DND-41 (cell line): ENCODE measurements around the gene KRTAP10-8.
"Not testable (repeated sequence)": the region's sequence is repeated elsewhere in the genome, so short reads cannot be mapped to it uniquely, and the experiment has no call there.

Source experiments
- ATAC-seq: fragments of 200-7000 bp; cut with Tn5 transposase; 3 replicates; pipeline ENCODE4 v1.9.1; 2021; ENCODE audit warnings: low read depth; ENCODE audit not compliant: insufficient read depth
- DNase-seq: peaks from one replicate; pipeline ENCODE4 v3.0.0-alpha.2; 2020
- H2AFZ ChIP-seq: 2 replicates; pipeline ENCODE4 v1.6.0; 2012; ENCODE audit warnings: low read depth, low read length
- H3K27ac ChIP-seq: 2 replicates; pipeline ENCODE4 v1.5.1; 2012; ENCODE audit warnings: low read length, inconsistent platforms
- H3K27me3 ChIP-seq: fragments of 200-600 bp; sonication (generic); 2 replicates; pipeline ENCODE4 v1.6.0; 2012; ENCODE audit warnings: low read length, mild to moderate bottlenecking, inconsistent platforms; ENCODE audit not compliant: insufficient read depth, poor library complexity
- H3K36me3 ChIP-seq: 2 replicates; pipeline ENCODE4 v1.5.1; 2012; ENCODE audit warnings: low read length, inconsistent platforms; ENCODE audit not compliant: insufficient read depth
- H3K4me1 ChIP-seq: 2 replicates; pipeline ENCODE4 v1.5.1; 2012; ENCODE audit warnings: mild to moderate bottlenecking, low read length; ENCODE audit not compliant: insufficient read depth
- H3K4me2 ChIP-seq: 2 replicates; pipeline ENCODE4 v1.6.0; 2012; ENCODE audit warnings: mild to moderate bottlenecking, moderate library complexity, low read length, inconsistent platforms; ENCODE audit not compliant: insufficient read depth
- H3K4me3 ChIP-seq, 2 experiments: fragments of 200-600 bp in 1 of 2; shearing (Covaris generic) in 1 of 2; 2 replicates each; pipeline ENCODE4 v1.5.1; 2012 to 2016; ENCODE audit warnings: inconsistent platforms in 2 of 2, low read length in 2 of 2, mild to moderate bottlenecking in 2 of 2, low read depth in 1 of 2, moderate library complexity in 1 of 2
- H3K79me2 ChIP-seq: 2 replicates; pipeline ENCODE4 v1.6.0; 2012; ENCODE audit warnings: low read length, inconsistent platforms; ENCODE audit not compliant: insufficient read depth
- H3K9ac ChIP-seq: 2 replicates; pipeline ENCODE4 v1.6.0; 2012; ENCODE audit warnings: low read depth, mild to moderate bottlenecking, inconsistent platforms, low read length, moderate library complexity
- H3K9me3 ChIP-seq: 2 replicates; pipeline ENCODE4 v1.5.1; 2012; ENCODE audit warnings: low read length, moderate library complexity, mild to moderate bottlenecking, inconsistent platforms; ENCODE audit not compliant: insufficient read depth, severe bottlenecking
- H4K20me1 ChIP-seq: 2 replicates; pipeline ENCODE4 v1.6.0; 2012; ENCODE audit warnings: low read length; ENCODE audit not compliant: insufficient read depth
- EZH2 ChIP-seq: IDR thresholded peaks from 3 replicates; pipeline ENCODE4 v1.6.1; 2012; ENCODE audit warnings: borderline replicate concordance, low read depth, mild to moderate bottlenecking, moderate library complexity, low read length, inconsistent platforms; ENCODE audit not compliant: severe bottlenecking
- TF ChIP-seq, protein P1 (sequence below): IDR thresholded peaks from 2 replicates; pipeline ENCODE4 v1.5.1; 2012; ENCODE audit warnings: borderline replicate concordance, low read length, moderate library complexity, mild to moderate bottlenecking; ENCODE audit not compliant: poor library complexity, severe bottlenecking; ENCODE audit errors: extremely low read depth

The KRTAP10-8 gene

DNA sequence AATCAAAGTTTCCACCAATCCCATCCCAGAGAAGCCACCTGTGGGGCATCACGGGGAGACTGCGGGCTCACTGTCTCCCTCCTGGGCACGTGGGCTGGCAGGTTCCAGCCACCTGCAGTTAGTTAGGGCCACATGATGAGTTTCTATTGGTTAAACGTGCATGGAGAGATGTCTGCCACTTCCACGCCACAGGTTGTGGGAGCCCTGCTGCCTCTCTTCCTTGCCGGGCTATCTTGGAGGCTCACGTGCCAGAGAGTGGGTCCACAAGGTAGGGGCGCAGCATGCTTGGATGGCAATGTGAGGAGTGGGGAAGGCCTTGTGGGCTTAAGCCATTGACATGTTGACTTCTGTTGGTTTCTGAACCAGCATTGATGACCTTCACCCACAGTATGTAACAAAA, 8.0 kb upstream of the KRTAP10-8 start:
- H3K27me3 ChIP-seq, result no peaks in the 10 kb centered on the region
- no peaks in the 10 kb centered on the region for H3K9me3 ChIP-seq
- H4K20me1 ChIP-seq, result no peaks in the 10 kb centered on the region
- H3K27ac ChIP-seq, result no peak overlapping the region
- H3K36me3 ChIP-seq, result no peaks in the 10 kb centered on the region
- TF ChIP-seq EZH2, result no peak
- TF ChIP-seq, protein P1, sequence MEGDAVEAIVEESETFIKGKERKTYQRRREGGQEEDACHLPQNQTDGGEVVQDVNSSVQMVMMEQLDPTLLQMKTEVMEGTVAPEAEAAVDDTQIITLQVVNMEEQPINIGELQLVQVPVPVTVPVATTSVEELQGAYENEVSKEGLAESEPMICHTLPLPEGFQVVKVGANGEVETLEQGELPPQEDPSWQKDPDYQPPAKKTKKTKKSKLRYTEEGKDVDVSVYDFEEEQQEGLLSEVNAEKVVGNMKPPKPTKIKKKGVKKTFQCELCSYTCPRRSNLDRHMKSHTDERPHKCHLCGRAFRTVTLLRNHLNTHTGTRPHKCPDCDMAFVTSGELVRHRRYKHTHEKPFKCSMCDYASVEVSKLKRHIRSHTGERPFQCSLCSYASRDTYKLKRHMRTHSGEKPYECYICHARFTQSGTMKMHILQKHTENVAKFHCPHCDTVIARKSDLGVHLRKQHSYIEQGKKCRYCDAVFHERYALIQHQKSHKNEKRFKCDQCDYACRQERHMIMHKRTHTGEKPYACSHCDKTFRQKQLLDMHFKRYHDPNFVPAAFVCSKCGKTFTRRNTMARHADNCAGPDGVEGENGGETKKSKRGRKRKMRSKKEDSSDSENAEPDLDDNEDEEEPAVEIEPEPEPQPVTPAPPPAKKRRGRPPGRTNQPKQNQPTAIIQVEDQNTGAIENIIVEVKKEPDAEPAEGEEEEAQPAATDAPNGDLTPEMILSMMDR, result no peak
- no peaks in the 10 kb centered on the region for H3K79me2 ChIP-seq
- H3K4me1 ChIP-seq, result no peaks in the 10 kb centered on the region
- H3K4me2 ChIP-seq, result no peak overlapping the region
- no peak overlapping the region for H3K9ac ChIP-seq
- DNase-seq (no peak), ATAC-seq (no peak)
- H2AFZ ChIP-seq, result no peak overlapping the region
- no peak overlapping the region for H3K4me3 ChIP-seq

DNA sequence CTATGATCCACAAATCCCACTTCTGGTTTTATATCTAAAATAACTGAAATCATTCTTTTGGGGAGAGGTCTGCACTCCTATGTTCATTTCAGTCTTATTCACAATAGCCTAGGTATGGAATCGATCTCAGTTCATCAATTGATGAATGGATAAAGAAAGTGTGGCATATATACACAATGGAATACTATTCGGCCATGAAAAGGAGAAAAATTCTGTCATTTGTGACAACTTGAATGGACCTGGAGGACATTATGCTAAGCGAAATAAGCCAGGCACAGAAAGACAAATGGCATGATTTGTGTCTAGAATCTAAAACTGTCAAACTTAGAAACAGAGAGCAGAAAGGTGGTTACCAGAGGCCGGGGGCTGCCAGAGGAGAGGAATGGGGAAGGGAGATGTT, 5.4 kb upstream of the KRTAP10-8 start:
- no peak for TF ChIP-seq EZH2
- TF ChIP-seq, protein P1, result no peak
- Histone ChIP-seq H3K4me1 (no peaks in the 10 kb centered on the region), H3K9me3 (peaks cover 6% of the 10 kb centered on the region), H3K27me3 (no peaks in the 10 kb centered on the region), H3K4me3 (no peak overlapping the region), H3K9ac (no peak overlapping the region), H3K36me3 (no peaks in the 10 kb centered on the region), H4K20me1 (no peaks in the 10 kb centered on the region), H3K27ac (no peak overlapping the region), H2AFZ (no peak overlapping the region), H3K79me2 (no peaks in the 10 kb centered on the region), H3K4me2 (no peak overlapping the region)
- ATAC-seq (no peak), DNase-seq (no peak)

DNA sequence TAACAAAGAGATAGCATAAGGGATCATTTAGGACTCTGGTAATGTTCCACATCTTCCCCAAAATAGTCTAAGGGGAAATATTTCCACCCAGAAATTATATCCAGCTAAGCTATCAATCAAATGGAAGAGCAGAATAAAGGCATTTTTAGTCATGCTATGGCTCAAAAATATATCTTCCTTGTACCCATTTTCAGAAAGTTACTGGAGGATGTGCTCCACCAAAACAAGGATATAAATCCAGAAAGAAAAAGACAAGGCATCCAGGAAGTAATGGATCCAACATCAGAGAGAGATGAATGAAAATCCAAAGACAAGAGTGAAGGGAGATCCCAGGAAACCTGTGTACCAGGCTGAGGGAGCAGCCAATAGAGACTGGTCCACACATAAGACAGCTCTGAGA, 2.7 kb upstream of the KRTAP10-8 start:
- Histone ChIP-seq H3K4me3 (no peak overlapping the region), H3K27me3 (no peaks in the 10 kb centered on the region), H3K36me3 (no peaks in the 10 kb centered on the region), H4K20me1 (no peaks in the 10 kb centered on the region), H3K27ac (no peak overlapping the region), H3K79me2 (no peaks in the 10 kb centered on the region), H3K9me3 (peaks cover 18% of the 10 kb centered on the region), H3K9ac (no peak overlapping the region), H3K4me2 (no peak overlapping the region), H3K4me1 (no peaks in the 10 kb centered on the region), H2AFZ (no peak overlapping the region)
- DNase-seq (no peak), ATAC-seq (no peak)
- no peak for TF ChIP-seq EZH2
- TF ChIP-seq, protein P1, result no peak

DNA sequence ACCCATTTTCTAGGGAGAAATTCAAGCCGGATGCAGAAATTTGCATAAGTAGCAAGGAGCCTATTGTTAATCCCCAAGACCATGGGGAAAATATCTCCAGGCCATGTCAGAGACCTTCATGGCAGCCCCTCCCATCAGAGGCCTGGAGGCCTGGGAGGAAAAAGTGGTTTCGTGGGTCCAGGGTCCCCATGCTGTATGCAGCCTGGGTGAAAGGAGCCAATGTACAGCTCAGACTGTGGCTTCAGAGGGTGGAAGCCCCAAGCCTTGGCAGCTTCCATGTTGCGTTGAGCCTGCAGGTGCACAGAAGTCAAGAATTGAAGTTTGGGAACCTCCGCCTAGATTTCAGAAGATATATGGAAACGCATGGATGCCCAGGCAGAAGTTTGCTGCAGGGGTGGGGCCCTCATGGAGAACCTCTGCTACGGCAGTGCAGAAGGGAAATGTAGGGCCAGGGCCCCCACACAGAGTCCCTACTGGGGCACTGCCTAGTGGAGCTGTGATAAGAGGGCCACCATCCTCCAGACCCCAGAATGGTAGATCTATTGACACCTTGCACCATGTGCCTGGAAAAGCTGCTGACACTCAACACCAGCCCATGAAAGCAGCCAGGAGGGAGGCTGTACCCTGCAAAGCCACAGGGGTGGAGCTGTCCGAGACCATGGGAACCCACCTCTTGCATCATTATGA, 1.6 kb upstream of the KRTAP10-8 start:
- not testable (repeated sequence) for H3K36me3 ChIP-seq, DNase-seq, H2AFZ ChIP-seq, H3K27me3 ChIP-seq, H4K20me1 ChIP-seq, ATAC-seq, H3K4me3 ChIP-seq, H3K27ac ChIP-seq, H3K4me1 ChIP-seq, H3K4me2 ChIP-seq, H3K79me2 ChIP-seq, H3K9ac ChIP-seq
- peaks cover 19% of the 10 kb centered on the region for H3K9me3 ChIP-seq
